MM.1S (cell line): ENCODE data around the gene ZNF587B.
"Not testable (repeated sequence)": the region's sequence is repeated elsewhere in the genome, so short reads cannot be mapped to it uniquely, and the experiment has no call there.

Experiments used
- DNase-seq: peaks from one replicate; pipeline ENCODE4 v3.0.0-alpha.2; 2015
- H2AFZ ChIP-seq: fragments of 300-600 bp; sonication (generic); 2 replicates; pipeline ENCODE4 v1.6.0; 2016; ENCODE audit warnings: antibody characterized with exemption, low read length
- H3F3A ChIP-seq: fragments of 300-600 bp; sonication (generic); 2 replicates; pipeline ENCODE4 v1.6.1; 2016; ENCODE audit warnings: mild to moderate bottlenecking, antibody characterized with exemption, low read length, moderate library complexity, mixed read lengths; ENCODE audit not compliant: insufficient read depth
- H3K27ac ChIP-seq: fragments of 300-600 bp; sonication (generic); 2 replicates; pipeline ENCODE4 v1.5.1; 2016; ENCODE audit warnings: mild to moderate bottlenecking, low read length
- H3K27me3 ChIP-seq: fragments of 300-600 bp; sonication (generic); replicated peaks from 2 replicates; pipeline ENCODE4 v1.6.0; 2016; ENCODE audit warnings: low read length; ENCODE audit not compliant: insufficient read depth
- H3K36me3 ChIP-seq: fragments of 300-600 bp; sonication (generic); replicated peaks from 2 replicates; pipeline ENCODE4 v1.6.1; 2016; ENCODE audit warnings: mild to moderate bottlenecking, low read length, mixed read lengths; ENCODE audit not compliant: insufficient read depth
- H3K4me1 ChIP-seq: fragments of 300-600 bp; sonication (generic); 2 replicates; pipeline ENCODE4 v1.6.1; 2016; ENCODE audit warnings: low read length, mixed read lengths
- H3K4me2 ChIP-seq: fragments of 300-600 bp; sonication (generic); 2 replicates; pipeline ENCODE4 v1.6.0; 2016; ENCODE audit warnings: low read depth, low read length
- H3K4me3 ChIP-seq: fragments of 300-600 bp; sonication (generic); 2 replicates; pipeline ENCODE4 v1.5.1; 2016; ENCODE audit warnings: low read length, mixed read lengths
- H3K79me2 ChIP-seq: fragments of 300-600 bp; sonication (generic); 2 replicates; pipeline ENCODE4 v1.6.1; 2016; ENCODE audit warnings: mixed run types, low read length, mixed read lengths
- H3K9ac ChIP-seq: fragments of 300-600 bp; sonication (generic); 2 replicates; pipeline ENCODE4 v1.6.1; 2016; ENCODE audit warnings: low read length, mixed read lengths
- H3K9me2 ChIP-seq: fragments of 300-600 bp; sonication (generic); replicated peaks from 2 replicates; pipeline ENCODE4 v1.6.1; 2016; ENCODE audit warnings: mild to moderate bottlenecking, low read length, mixed read lengths; ENCODE audit not compliant: insufficient read depth
- H3K9me3 ChIP-seq: fragments of 300-600 bp; sonication (generic); replicated peaks from 2 replicates; pipeline ENCODE4 v1.6.1; 2016; ENCODE audit warnings: mild to moderate bottlenecking, low read length, mixed read lengths; ENCODE audit not compliant: insufficient read depth
- H4K20me1 ChIP-seq: fragments of 300-600 bp; sonication (generic); 2 replicates; pipeline ENCODE4 v1.6.1; 2016; ENCODE audit warnings: mild to moderate bottlenecking, low read length, moderate library complexity, mixed read lengths; ENCODE audit not compliant: insufficient read depth
- CTCF ChIP-seq: fragments of 300-600 bp; sonication (generic); IDR thresholded peaks from 2 replicates; pipeline ENCODE4 v1.5.1; 2016; ENCODE audit warnings: antibody characterized with exemption, low read length, mixed read lengths
- EZH2 ChIP-seq: fragments of 300-600 bp; sonication (generic); optimal IDR thresholded peaks from 2 replicates; pipeline ENCODE3; 2017; ENCODE audit warnings: low read depth, mild to moderate bottlenecking, antibody characterized with exemption, low read length, mixed read lengths
- EZH2phosphoT487 ChIP-seq: fragments of 300-600 bp; sonication (generic); IDR thresholded peaks from 2 replicates; pipeline ENCODE4 v1.6.1; 2018; ENCODE audit warnings: antibody characterized with exemption, low read length

Gene ZNF587B

GRCh38 chr19:57819475-57820148, 10.5 kb upstream of the ZNF587B start:
- Histone ChIP-seq H3K9me3 (no peaks in the 10 kb centered on the region), H3K4me1 (no peaks in the 10 kb centered on the region), H3K27me3 (no peaks in the 10 kb centered on the region), H3K9me2 (no peaks in the 10 kb centered on the region), H3K9ac (peak overlapping the region; percentile 88), H3K79me2 (peaks cover 51% of the 10 kb centered on the region), H3K4me3 (peak overlapping the region; percentile 100), H4K20me1 (no peaks in the 10 kb centered on the region), H3F3A (no peaks in the 10 kb centered on the region; the same call in 1 of the 2 replicates), H3K4me2 (peak overlapping the region; percentile 84), H3K27ac (peak overlapping the region; percentile 55; the same call in 1 of the 2 replicates), H3K36me3 (no peaks in the 10 kb centered on the region), H2AFZ (peak overlapping the region; percentile 84)
- no peak for TF ChIP-seq EZH2phosphoT487
- TF ChIP-seq CTCF, result peak; percentile 13; the same call in 1 of the 2 replicates
- peak; percentile 92 for DNase-seq

GRCh38 chr19:57820599-57820998, 9.5 kb upstream of the ZNF587B start:
- Histone ChIP-seq H3K9me3 (no peaks in the 10 kb centered on the region), H3K9me2 (no peaks in the 10 kb centered on the region), H3K4me3 (peak overlapping the region; percentile 100), H3K27ac (no peak overlapping the region), H3K27me3 (no peaks in the 10 kb centered on the region), H3K36me3 (no peaks in the 10 kb centered on the region), H3F3A (no peaks in the 10 kb centered on the region; the same call in 1 of the 2 replicates), H3K79me2 (peaks cover 61% of the 10 kb centered on the region), H4K20me1 (no peaks in the 10 kb centered on the region), H3K9ac (peak overlapping the region; percentile 88; the same call in 1 of the 2 replicates), H2AFZ (no peak overlapping the region), H3K4me1 (no peaks in the 10 kb centered on the region), H3K4me2 (peak overlapping the region; percentile 84)
- no peak for DNase-seq
- TF ChIP-seq EZH2phosphoT487 (no peak), CTCF (no peak), EZH2 (no peak)

- not testable (repeated sequence) for H2AFZ ChIP-seq, H3K4me1 ChIP-seq, H3F3A ChIP-seq, DNase-seq, H3K27me3 ChIP-seq, H3K36me3 ChIP-seq, H3K4me2 ChIP-seq, H4K20me1 ChIP-seq, H3K4me3 ChIP-seq, H3K9ac ChIP-seq, H3K27ac ChIP-seq, H3K9me3 ChIP-seq, H3K9me2 ChIP-seq
- H3K79me2 ChIP-seq, result peaks cover 66% of the 10 kb centered on the region
Observed at GRCh38 chr19:57821095-57821494, 9.0 kb upstream of the ZNF587B start.

- H3K36me3 ChIP-seq, DNase-seq, H3K27ac ChIP-seq, H3K9me3 ChIP-seq, H3K4me1 ChIP-seq, H4K20me1 ChIP-seq, H3K9ac ChIP-seq, H3K4me2 ChIP-seq, H3K27me3 ChIP-seq, H3K9me2 ChIP-seq, H3K4me3 ChIP-seq, H3F3A ChIP-seq, H2AFZ ChIP-seq: not testable (repeated sequence)
- H3K79me2 ChIP-seq, result peaks cover 70% of the 10 kb centered on the region
Observed at GRCh38 chr19:57821501-57821900, 8.6 kb upstream of the ZNF587B start.

GRCh38 chr19:57823155-57823554, 6.9 kb upstream of the ZNF587B start:
- not testable (repeated sequence) for H3K9me3 ChIP-seq, H3K4me1 ChIP-seq, H3K27me3 ChIP-seq, H3K4me2 ChIP-seq, H3K9me2 ChIP-seq, H3F3A ChIP-seq, H2AFZ ChIP-seq, H3K9ac ChIP-seq, DNase-seq, H3K36me3 ChIP-seq, H3K27ac ChIP-seq, H4K20me1 ChIP-seq, H3K4me3 ChIP-seq
- H3K79me2 ChIP-seq, result peaks cover 82% of the 10 kb centered on the region

GRCh38 chr19:57823608-57824007, 6.5 kb upstream of the ZNF587B start:
- not testable (repeated sequence) for H3K9ac ChIP-seq, H3K9me3 ChIP-seq, DNase-seq, H3F3A ChIP-seq, H3K4me1 ChIP-seq, H3K4me3 ChIP-seq, H3K36me3 ChIP-seq, H3K9me2 ChIP-seq, H2AFZ ChIP-seq, H4K20me1 ChIP-seq, H3K27me3 ChIP-seq, H3K4me2 ChIP-seq, H3K27ac ChIP-seq
- peaks cover 85% of the 10 kb centered on the region for H3K79me2 ChIP-seq
